ENCODE measurements around the gene MYL4. TPM values are rescaled to one million over a fixed set of nuclear protein-coding genes. Genes with fewer than 3 reads are reported as not detected.

Gene MYL4
- total RNA-seq, 1 experiment from 2014 or later = 0.66 TPM

DNA sequence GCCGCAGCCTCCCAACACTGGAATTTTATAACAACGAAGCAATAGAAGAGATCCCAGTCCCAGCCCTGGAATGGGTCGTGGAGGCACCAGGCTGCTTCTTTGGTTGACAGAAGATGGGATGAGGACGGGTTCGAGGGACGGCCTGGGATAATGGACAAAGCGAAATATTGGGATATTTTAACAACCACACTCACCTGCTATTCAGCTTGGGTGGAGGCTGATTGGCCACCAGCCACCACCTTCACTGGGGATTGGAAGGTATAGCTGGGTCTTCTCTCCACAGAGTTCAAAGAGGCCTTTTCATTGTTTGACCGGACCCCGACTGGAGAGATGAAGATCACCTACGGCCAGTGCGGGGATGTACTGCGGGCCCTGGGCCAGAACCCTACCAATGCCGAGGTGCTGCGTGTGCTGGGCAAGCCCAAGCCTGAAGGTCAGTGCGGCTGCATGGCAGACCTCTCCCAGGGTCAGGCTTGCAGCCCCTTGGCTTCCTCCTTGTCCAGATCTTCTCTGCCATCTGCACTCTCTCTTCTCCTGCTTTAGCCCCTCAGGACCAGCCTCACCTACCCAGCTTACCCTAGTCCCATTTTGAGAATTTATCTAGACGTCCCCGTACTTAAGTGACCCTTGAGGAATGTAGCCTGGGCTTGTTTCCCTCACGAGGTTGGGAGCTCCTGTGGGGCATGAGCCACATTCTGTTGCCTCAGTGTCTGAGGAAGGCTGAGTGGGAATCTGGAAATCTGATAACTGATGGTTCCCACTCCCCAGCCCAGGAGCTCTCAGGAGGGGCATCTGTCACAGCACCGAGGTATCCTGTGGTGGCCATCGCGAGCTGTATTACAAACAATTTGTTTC, 10.7 kb downstream of the MYL4 start:
- Histone ChIP-seq H3K4me2 (ENCODE audit: insufficient read depth, insufficient read length, low read length) (no peak overlapping the region), H2AFZ (ENCODE audit: low read length) (no peak overlapping the region), H3K79me2 (ENCODE audit: insufficient read depth, low read length) (no peaks in the 10 kb centered on the region), H4K8ac (replicated peaks; ENCODE audit: insufficient read length, low read depth, low read length) (no peak overlapping the region), H3K4me1 (ENCODE audit: insufficient read depth, low read length) (peaks cover 5% of the 10 kb centered on the region; the same call in 1 of the 2 replicates), H3K9ac (ENCODE audit: extremely low read depth, insufficient read length, low read length) (no peak overlapping the region), H3K23ac (ENCODE audit: insufficient read length, low read depth, low read length) (no peak overlapping the region), H4K20me1 (ENCODE audit: control insufficient read depth, insufficient read depth, insufficient read length) (no peaks in the 10 kb centered on the region), H2BK20ac (ENCODE audit: low read depth, low read length, poor library complexity, severe bottlenecking) (no peak overlapping the region), H3K23me2 (ENCODE audit: insufficient read length, low read depth, low read length, poor library complexity, severe bottlenecking) (no peaks in the 10 kb centered on the region), H3K18ac (ENCODE audit: insufficient read length, low read depth, low read length) (no peak overlapping the region), H2BK5ac (ENCODE audit: insufficient read length, low read length) (no peak overlapping the region), H3K56ac (ENCODE audit: insufficient read length, low read depth, low read length) (no peak overlapping the region), H3K79me1 (ENCODE audit: insufficient read depth, low read depth, low read length, poor library complexity, severe bottlenecking) (no peaks in the 10 kb centered on the region), H4K5ac (ENCODE audit: insufficient read length, low read depth, low read length) (no peak overlapping the region), H3T11ph (ENCODE audit: low read length) (no peak overlapping the region), H3K4ac (ENCODE audit: low read depth, low read length) (no peak overlapping the region), H3K9me3 (ENCODE audit: control insufficient read depth, low read depth, low read length) (no peaks in the 10 kb centered on the region), H2BK12ac (ENCODE audit: insufficient read length, low read depth, low read length) (no peak overlapping the region), H3K14ac (ENCODE audit: insufficient read depth, low read length) (no peak overlapping the region), H3K27me3 (ENCODE audit: insufficient read depth, low read length) (no peaks in the 10 kb centered on the region), H3K27ac (ENCODE audit: insufficient read length, low read depth, low read length) (no peak overlapping the region), H4K91ac (ENCODE audit: insufficient read length, low read depth, low read length) (no peak overlapping the region), H2BK120ac (ENCODE audit: low read depth, low read length, poor library complexity, severe bottlenecking) (no peak overlapping the region), H2BK15ac (ENCODE audit: low read depth, low read length) (no peak overlapping the region), H2AK5ac (ENCODE audit: insufficient read length, low read length) (no peak overlapping the region)
- Mint-ChIP-seq H3K27me3 (ENCODE audit: low read depth) (peaks cover 28% of the 10 kb centered on the region), H3K4me3 (no peak overlapping the region), H3K27ac (peak overlapping the region in 1 of 3 experiments; percentile 9; a peak in 1 of 7 replicates), H3K9me3 (peaks cover 13 to 22% of the 10 kb centered on the region in 2 experiments), H3K4me1 (peaks cover 17 to 20% of the 10 kb centered on the region in 2 experiments), H3K36me3 (ENCODE audit: insufficient read depth in 1 of 3, low read depth in 3 of 3) (peaks cover 0 to 13% (median 9%) of the 10 kb centered on the region in 3 experiments; a peak in 4 of 7 replicates)
- TF ChIP-seq, protein P1, sequence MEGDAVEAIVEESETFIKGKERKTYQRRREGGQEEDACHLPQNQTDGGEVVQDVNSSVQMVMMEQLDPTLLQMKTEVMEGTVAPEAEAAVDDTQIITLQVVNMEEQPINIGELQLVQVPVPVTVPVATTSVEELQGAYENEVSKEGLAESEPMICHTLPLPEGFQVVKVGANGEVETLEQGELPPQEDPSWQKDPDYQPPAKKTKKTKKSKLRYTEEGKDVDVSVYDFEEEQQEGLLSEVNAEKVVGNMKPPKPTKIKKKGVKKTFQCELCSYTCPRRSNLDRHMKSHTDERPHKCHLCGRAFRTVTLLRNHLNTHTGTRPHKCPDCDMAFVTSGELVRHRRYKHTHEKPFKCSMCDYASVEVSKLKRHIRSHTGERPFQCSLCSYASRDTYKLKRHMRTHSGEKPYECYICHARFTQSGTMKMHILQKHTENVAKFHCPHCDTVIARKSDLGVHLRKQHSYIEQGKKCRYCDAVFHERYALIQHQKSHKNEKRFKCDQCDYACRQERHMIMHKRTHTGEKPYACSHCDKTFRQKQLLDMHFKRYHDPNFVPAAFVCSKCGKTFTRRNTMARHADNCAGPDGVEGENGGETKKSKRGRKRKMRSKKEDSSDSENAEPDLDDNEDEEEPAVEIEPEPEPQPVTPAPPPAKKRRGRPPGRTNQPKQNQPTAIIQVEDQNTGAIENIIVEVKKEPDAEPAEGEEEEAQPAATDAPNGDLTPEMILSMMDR (conservative IDR thresholded peaks at IDR 0.05) = no peak
- no peak for DNase-seq
- no CpG with 5 or more reads among the region's 21 CpGs for WGBS (ENCODE audit: extremely low coverage, insufficient read length, low lambda C conversion rate)
